ENCODE results near the gene EIF6. TPM values are rescaled to one million over a fixed set of nuclear protein-coding genes. Genes with fewer than 3 reads are reported as not detected.

Gene EIF6
- total RNA-seq, result 226 and 370 TPM in 2 replicates

- no peak for FAIRE-seq
- H3K4me3 ChIP-seq (ENCODE audit: low read depth, low read length), result peak within 1 kb of the TSS; percentile 90
Measured at GRCh38 chr20:35284267-35284991, at the start of gene EIF6. TSS of gene EIF6 (minus strand) at chr20:35284772. CDS start at chr20:35284487, 285 bp downstream.

GRCh38 chr20:35333606-35334005, 49.0 kb upstream of the EIF6 start:
- H3K4me3 ChIP-seq (ENCODE audit: low read depth, low read length), result no peak overlapping the region
- FAIRE-seq, result no peak
- TF ChIP-seq, protein P1, sequence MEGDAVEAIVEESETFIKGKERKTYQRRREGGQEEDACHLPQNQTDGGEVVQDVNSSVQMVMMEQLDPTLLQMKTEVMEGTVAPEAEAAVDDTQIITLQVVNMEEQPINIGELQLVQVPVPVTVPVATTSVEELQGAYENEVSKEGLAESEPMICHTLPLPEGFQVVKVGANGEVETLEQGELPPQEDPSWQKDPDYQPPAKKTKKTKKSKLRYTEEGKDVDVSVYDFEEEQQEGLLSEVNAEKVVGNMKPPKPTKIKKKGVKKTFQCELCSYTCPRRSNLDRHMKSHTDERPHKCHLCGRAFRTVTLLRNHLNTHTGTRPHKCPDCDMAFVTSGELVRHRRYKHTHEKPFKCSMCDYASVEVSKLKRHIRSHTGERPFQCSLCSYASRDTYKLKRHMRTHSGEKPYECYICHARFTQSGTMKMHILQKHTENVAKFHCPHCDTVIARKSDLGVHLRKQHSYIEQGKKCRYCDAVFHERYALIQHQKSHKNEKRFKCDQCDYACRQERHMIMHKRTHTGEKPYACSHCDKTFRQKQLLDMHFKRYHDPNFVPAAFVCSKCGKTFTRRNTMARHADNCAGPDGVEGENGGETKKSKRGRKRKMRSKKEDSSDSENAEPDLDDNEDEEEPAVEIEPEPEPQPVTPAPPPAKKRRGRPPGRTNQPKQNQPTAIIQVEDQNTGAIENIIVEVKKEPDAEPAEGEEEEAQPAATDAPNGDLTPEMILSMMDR (IDR thresholded peaks at IDR 0.05; ENCODE audit: insufficient read depth, low read length, severe bottlenecking), result no peak

More at GRCh38 chr20:35284267-35284991, at the start of gene EIF6:
- no peaks in the 10 kb centered on the region for H3K27me3 ChIP-seq (ENCODE audit: control insufficient read depth, insufficient read depth, low read length)
- H3K36me3 ChIP-seq (ENCODE audit: control insufficient read depth, insufficient read depth, low read length), result peaks cover 18% of the 10 kb centered on the region
- DNase-seq (ENCODE audit: low read depth), result peak; percentile 67
- TF ChIP-seq, protein P1 (IDR thresholded peaks at IDR 0.05; ENCODE audit: insufficient read depth, low read length, severe bottlenecking), result no peak

DNA sequence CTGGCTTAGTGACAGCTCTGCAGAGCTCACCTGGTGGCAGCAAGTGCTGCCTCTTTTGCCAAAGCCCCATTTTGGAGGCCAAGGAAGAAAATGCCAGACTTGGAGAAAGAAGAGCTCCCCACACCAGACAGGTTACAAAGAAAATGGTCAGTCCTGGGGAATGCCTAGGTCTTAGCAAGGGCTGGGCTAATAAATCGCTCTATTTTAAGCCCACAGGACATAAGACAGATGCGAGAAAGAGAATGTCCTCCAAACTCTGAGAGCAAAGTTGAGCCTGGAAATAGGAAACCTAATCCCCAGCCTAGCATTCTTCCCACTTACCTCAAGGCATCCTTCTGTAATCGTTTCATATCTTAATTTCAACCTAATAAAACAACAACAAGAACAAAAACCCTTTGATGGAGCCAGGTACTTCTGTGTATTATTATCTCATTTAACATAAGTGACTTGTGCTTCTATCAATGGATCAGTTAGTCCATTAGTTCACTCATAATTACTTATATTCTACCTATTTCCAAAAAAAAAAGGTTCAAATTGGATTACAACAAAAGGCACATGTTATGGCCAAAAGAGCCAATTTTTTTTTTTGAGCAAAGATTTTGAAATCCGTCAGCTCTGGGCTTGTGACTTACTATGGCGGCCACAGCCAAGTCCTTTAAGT, 48.1 kb upstream of the EIF6 start:
- no peaks in the 10 kb centered on the region for H3K27me3 ChIP-seq (ENCODE audit: control insufficient read depth, insufficient read depth, low read length)
- DNase-seq (ENCODE audit: low read depth) (no peak), FAIRE-seq (no peak)
- H3K36me3 ChIP-seq (ENCODE audit: control insufficient read depth, insufficient read depth, low read length), result peaks cover 2% of the 10 kb centered on the region
- H3K4me3 ChIP-seq (ENCODE audit: low read depth, low read length), result no peak overlapping the region
- TF ChIP-seq, protein P1 (IDR thresholded peaks at IDR 0.05; ENCODE audit: insufficient read depth, low read length, severe bottlenecking), result no peak

More at GRCh38 chr20:35333606-35334005, 49.0 kb upstream of the EIF6 start:
- Histone ChIP-seq H3K36me3 (ENCODE audit: control insufficient read depth, insufficient read depth, low read length) (peaks cover 2% of the 10 kb centered on the region), H3K27me3 (ENCODE audit: control insufficient read depth, insufficient read depth, low read length) (no peaks in the 10 kb centered on the region)
- DNase-seq (ENCODE audit: low read depth), result no peak

GRCh38 chr20:35329435-35330139, 45.0 kb upstream of the EIF6 start:
- FAIRE-seq, result no peak
- TF ChIP-seq, protein P1 (IDR thresholded peaks at IDR 0.05; ENCODE audit: insufficient read depth, low read length, severe bottlenecking), result peak; percentile 75
- no peak overlapping the region for H3K4me3 ChIP-seq (ENCODE audit: low read depth, low read length)
- DNase-seq (ENCODE audit: low read depth), result peak; percentile 59
- no peaks in the 10 kb centered on the region for H3K27me3 ChIP-seq (ENCODE audit: control insufficient read depth, insufficient read depth, low read length)
- H3K36me3 ChIP-seq (ENCODE audit: control insufficient read depth, insufficient read depth, low read length), result peaks cover 2% of the 10 kb centered on the region

GRCh38 chr20:35328689-35329088, 44.1 kb upstream of the EIF6 start:
- no peak for DNase-seq (ENCODE audit: low read depth)
- Histone ChIP-seq H3K36me3 (ENCODE audit: control insufficient read depth, insufficient read depth, low read length) (peaks cover 2% of the 10 kb centered on the region), H3K27me3 (ENCODE audit: control insufficient read depth, insufficient read depth, low read length) (no peaks in the 10 kb centered on the region), H3K4me3 (ENCODE audit: low read depth, low read length) (no peak overlapping the region)
- TF ChIP-seq, protein P1 (IDR thresholded peaks at IDR 0.05; ENCODE audit: insufficient read depth, low read length, severe bottlenecking), result no peak
- no peak for FAIRE-seq

Measured in bronchial epithelial cell (primary cell).